Stimulated activated CD4-positive, alpha-beta T cell treated with anti-CD3 and anti-CD28 coated beads, Interleukin-12 subunit alpha, Interleukin-12 subunit beta, amount 100 ng/mL, for 24 hours (primary cell): ENCODE data around the gene KLHDC7B.

Source experiments
- DNase-seq, 2 experiments: peaks; one replicate each; pipeline ENCODE4 v3.0.0-alpha.2; 2020; ENCODE audit warnings: low read depth in 2 of 2

The KLHDC7B gene

DNA sequence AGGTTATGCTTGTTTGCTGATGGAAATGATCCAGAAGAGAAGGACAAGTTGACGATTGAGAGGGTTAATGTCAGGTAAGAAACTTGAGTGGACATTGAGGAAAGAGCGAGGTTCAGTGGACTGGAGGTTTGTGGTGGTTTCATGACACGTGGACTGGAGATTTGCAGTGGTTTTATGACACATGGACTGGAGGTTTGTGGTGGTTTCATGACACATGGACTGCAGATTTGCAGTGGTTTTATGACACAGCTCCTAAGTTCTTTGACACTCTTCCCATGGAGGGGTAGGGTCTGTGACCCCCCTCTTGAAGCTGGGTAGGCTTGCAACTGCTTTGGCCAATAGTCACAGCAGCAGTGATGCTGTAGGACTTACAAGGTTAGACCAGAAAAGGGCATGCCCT, 49.5 kb downstream of the KLHDC7B start:
- no peak for DNase-seq

DNA sequence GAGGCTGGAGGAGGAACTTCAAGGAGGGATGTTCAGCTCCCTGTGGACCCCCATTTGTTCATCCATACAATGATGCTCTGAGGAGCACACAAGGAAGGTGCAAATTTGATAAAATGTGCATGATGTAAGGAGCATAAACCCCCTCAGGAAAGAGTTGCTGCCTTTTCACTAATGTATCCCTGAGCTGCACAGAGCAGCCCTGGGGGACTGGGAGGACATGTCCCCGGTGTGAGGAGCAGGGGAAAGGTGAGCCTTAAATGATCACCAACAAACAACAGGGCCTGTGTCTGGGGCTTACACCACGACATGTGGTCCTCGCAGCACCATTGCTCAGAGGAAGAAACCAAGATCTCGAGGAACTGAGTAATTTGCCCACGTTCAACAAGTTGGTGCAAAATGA, 51.4 kb downstream of the KLHDC7B start:
- DNase-seq, result no peak

DNA sequence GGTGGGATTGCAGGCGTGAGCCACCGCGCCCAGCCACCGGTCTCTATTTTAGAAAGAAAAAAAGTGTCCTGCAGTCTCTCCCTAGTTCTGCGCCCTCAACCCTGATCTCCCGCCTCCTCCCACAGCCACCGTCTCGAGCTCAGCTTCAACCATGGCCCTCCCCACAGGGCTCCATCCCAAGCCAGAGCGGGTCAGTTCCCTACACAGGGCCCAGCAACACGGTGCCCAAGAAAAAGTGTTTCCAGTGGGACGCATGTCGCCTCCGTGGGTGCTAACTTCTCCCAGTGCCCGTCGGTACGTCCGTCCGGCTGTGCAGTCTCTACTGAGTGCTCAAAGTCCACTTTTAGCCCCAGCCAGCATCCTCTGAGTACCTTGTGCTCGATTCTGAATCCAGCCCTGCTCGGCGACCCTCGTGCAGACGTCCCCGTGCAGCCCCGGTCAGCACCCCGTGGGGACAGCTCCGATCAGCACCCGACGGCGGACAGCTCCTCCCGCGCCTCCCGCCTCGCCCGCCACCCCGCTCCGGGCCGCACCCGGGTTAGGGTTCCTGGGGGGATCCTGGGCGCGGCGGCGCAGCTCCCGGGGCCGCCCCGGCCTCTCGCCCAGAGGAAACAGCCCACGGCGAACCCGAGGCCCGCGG, 54.2 kb downstream of the KLHDC7B start:
- DNase-seq, result peak in 1 of 2 experiments; percentile 41

DNA sequence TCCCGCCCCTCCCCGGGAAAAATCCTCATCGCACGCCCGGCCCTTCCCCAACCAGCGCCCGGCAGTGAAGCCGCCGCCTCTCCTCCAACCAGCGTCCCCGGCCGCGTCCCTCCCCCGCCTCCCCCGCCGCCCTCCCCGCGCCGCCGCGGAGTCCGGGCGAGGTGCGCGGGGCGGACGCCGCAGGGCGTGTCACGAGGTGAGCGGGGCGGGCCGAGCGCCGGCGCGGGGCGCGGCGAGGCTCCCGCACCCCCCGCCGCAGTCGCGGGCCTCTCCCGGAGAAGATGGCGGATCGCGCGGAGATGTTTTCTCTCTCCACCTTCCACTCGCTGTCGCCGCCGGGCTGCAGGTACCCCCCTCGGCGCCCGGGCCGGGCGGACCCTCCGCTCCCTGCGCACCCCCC, 54.8 kb downstream of the KLHDC7B start, which contains the start of gene MAPK8IP2:
MAPK8IP2 (plus strand) TSS at position 256 of the 400 bp plus-strand sequence; CDS start at position 282, 26 bp downstream.
- no peak for DNase-seq
